Mesothelial cell of epicardium (in vitro differentiated cells): ENCODE data around the gene PIGBOS1. TPM values are rescaled to one million over a fixed set of nuclear protein-coding genes. Genes with fewer than 3 reads are reported as not detected.

Source experiments
- DNase-seq, 2 experiments: peaks; one replicate each; pipeline ENCODE4 v3.0.0; 2021; ENCODE audit warnings: low spot score in 2 of 2; ENCODE audit not compliant: unreplicated experiment in 2 of 2
- H3K27ac Mint-ChIP-seq: 2 replicates; pipeline ENCODE4 v1.8.0; 2021; ENCODE audit warnings: mixed read lengths
- H3K27me3 Mint-ChIP-seq: 2 replicates; pipeline ENCODE4 v1.8.0; 2021; ENCODE audit warnings: low read depth, mixed read lengths
- H3K36me3 Mint-ChIP-seq: 2 replicates; pipeline ENCODE4 v1.8.0; 2021; ENCODE audit warnings: mixed read lengths
- H3K4me1 Mint-ChIP-seq: 2 replicates; pipeline ENCODE4 v1.8.0; 2021; ENCODE audit warnings: mixed read lengths
- H3K4me3 Mint-ChIP-seq: 2 replicates; pipeline ENCODE4 v1.8.0; 2021; ENCODE audit warnings: mild to moderate bottlenecking, moderate library complexity, mixed read lengths
- H3K9me3 Mint-ChIP-seq: 2 replicates; pipeline ENCODE4 v1.8.0; 2021; ENCODE audit warnings: mixed read lengths
- CTCF ChIP-seq: fragments of 200-600 bp; sonication (generic); IDR thresholded peaks from one replicate; pipeline ENCODE4 v1.5.0; 2021; ENCODE audit warnings: antibody characterized with exemption; ENCODE audit not compliant: unreplicated experiment
- total RNA-seq: library from RNA; stranded (reverse); gene quantifications from 3 replicates; pipeline ENCODE4 v1.2.1, GENCODE V29; 2021

PIGBOS1 gene
- total RNA-seq, 1 donor from 2014 or later = 11.8 TPM

GRCh38 chr15:55279746-55280351, 39.1 kb downstream of the PIGBOS1 start:
- Mint-ChIP-seq H3K27ac (peak overlapping the region; percentile 69), H3K27me3 (no peaks in the 10 kb centered on the region), H3K36me3 (no peaks in the 10 kb centered on the region), H3K4me3 (no peak overlapping the region), H3K4me1 (peaks cover 14% of the 10 kb centered on the region), H3K9me3 (no peaks in the 10 kb centered on the region)
- no peak for DNase-seq
- no peak for TF ChIP-seq CTCF

GRCh38 chr15:55279100-55279745, 39.7 kb downstream of the PIGBOS1 start:
- no peaks in the 10 kb centered on the region for H3K36me3 Mint-ChIP-seq
- no peak overlapping the region for H3K4me3 Mint-ChIP-seq
- H3K27me3 Mint-ChIP-seq = no peaks in the 10 kb centered on the region
- H3K9me3 Mint-ChIP-seq = no peaks in the 10 kb centered on the region
- H3K27ac Mint-ChIP-seq = no peak overlapping the region
- no peak for TF ChIP-seq CTCF
- H3K4me1 Mint-ChIP-seq = peaks cover 14% of the 10 kb centered on the region
- DNase-seq = no peak

GRCh38 chr15:55277715-55278114, 41.2 kb downstream of the PIGBOS1 start:
- H3K27ac Mint-ChIP-seq = no peak overlapping the region
- no peak for TF ChIP-seq CTCF
- H3K4me3 Mint-ChIP-seq = no peak overlapping the region
- H3K4me1 Mint-ChIP-seq = peaks cover 14% of the 10 kb centered on the region
- peaks cover 7% of the 10 kb centered on the region for H3K36me3 Mint-ChIP-seq
- no peak for DNase-seq
- peaks cover 2% of the 10 kb centered on the region for H3K9me3 Mint-ChIP-seq
- no peaks in the 10 kb centered on the region for H3K27me3 Mint-ChIP-seq

- TF ChIP-seq CTCF = no peak
- H3K27ac Mint-ChIP-seq = peak overlapping the region; percentile 59
- H3K27me3 Mint-ChIP-seq = no peaks in the 10 kb centered on the region
- no peak for DNase-seq
- peaks cover 11% of the 10 kb centered on the region for H3K4me1 Mint-ChIP-seq
- no peak overlapping the region for H3K4me3 Mint-ChIP-seq
- peaks cover 5% of the 10 kb centered on the region for H3K9me3 Mint-ChIP-seq
- peaks cover 7% of the 10 kb centered on the region for H3K36me3 Mint-ChIP-seq
Measured at GRCh38 chr15:55277116-55277564, 41.8 kb downstream of the PIGBOS1 start.

- peaks cover 5% of the 10 kb centered on the region for H3K9me3 Mint-ChIP-seq
- no peak for TF ChIP-seq CTCF
Measured at GRCh38 chr15:55276324-55276723, 42.6 kb downstream of the PIGBOS1 start.

More at GRCh38 chr15:55276324-55276723, 42.6 kb downstream of the PIGBOS1 start:
- Mint-ChIP-seq H3K27ac (no peak overlapping the region), H3K36me3 (peaks cover 7% of the 10 kb centered on the region), H3K27me3 (no peaks in the 10 kb centered on the region), H3K4me1 (peaks cover 11% of the 10 kb centered on the region), H3K4me3 (no peak overlapping the region)
- no peak for DNase-seq
